ENCODE measurements around the gene ATP5F1D. TPM values are rescaled to one million over a fixed set of nuclear protein-coding genes. Genes with fewer than 3 reads are reported as not detected.

The ATP5F1D gene
- total and polyA plus RNA-seq, 2 donors (not counting 3 experiments of a cell fraction or from before 2014, with no cell fraction given), result 167 to 192 TPM

GRCh38 chr19:1226227-1226518, 15.4 kb upstream of the ATP5F1D start:
- Histone ChIP-seq H3K9me1 (replicated peaks; ENCODE audit: control insufficient read depth, extremely low read depth, insufficient read depth, low read length) (no peaks in the 10 kb centered on the region), H3K79me2 (ENCODE audit: control insufficient read depth, insufficient read depth, low read length) (no peaks in the 10 kb centered on the region), H3K36me3 (ENCODE audit: control insufficient read depth in 2 of 2, extremely low read depth in 1 of 2, insufficient read depth in 2 of 2, low read length in 2 of 2) (peaks cover 5 to 13% of the 10 kb centered on the region in 2 experiments), H2AFZ (ENCODE audit: low read depth, low read length) (no peak overlapping the region), H3K27me3 (ENCODE audit: control insufficient read depth in 2 of 2, insufficient read depth in 2 of 2, low read length in 2 of 2) (no peaks in the 10 kb centered on the region), H3K4me2 (ENCODE audit: insufficient read depth, low read length) (no peak overlapping the region), H4K20me1 (replicated peaks; ENCODE audit: control insufficient read depth, extremely low read depth, insufficient read depth, low read length) (no peaks in the 10 kb centered on the region), H3K4me1 (ENCODE audit: control insufficient read depth, extremely low read depth, insufficient read depth, low read length) (no peaks in the 10 kb centered on the region), H3K4me3 (replicated peaks in 1 of 3; ENCODE audit: insufficient read depth in 1 of 3, low read depth in 1 of 3, low read length in 3 of 3) (no peak overlapping the region), H3K9me3 (replicated peaks; ENCODE audit: control insufficient read depth, insufficient read depth, low read length) (no peaks in the 10 kb centered on the region), H3K9ac (replicated peaks; ENCODE audit: extremely low read depth, insufficient read depth, low read length) (no peak overlapping the region), H3K27ac (ENCODE audit: insufficient read depth, low read depth, low read length) (no peak overlapping the region)
- BruUV-seq (replicated peaks), result no TSS peak
- dilution Hi-C loops (cut with MboI; ENCODE audit: extremely low pct_ligation_motif_present, low sequenced_read_pairs) (no loop called here), intact Hi-C loops (cut with micrococcal nuclease) (no loop called here)
- ChIA-PET POLR2A (no interaction called here), CTCF (interaction anchor here (1.3 kb wide), 1 partner anchor 113 kb away, joined by 4 read pairs; no protein-coding TSS in a partner anchor)
- DNase-seq (ENCODE audit: low read depth, low spot score) (no peak), FAIRE-seq (no peak)
- TF ChIP-seq JUN (IDR thresholded peaks at IDR 0.05; ENCODE audit: borderline replicate concordance, insufficient read depth, insufficient read length, low read depth), result no peak
- TF ChIP-seq CTCF (IDR thresholded peaks at IDR 0.05; ENCODE audit: extremely low read depth in 1 of 2, insufficient read depth in 1 of 2, low read depth in 1 of 2, low read length in 2 of 2), result no peak
- no peak for TF ChIP-seq GATA2 (IDR thresholded peaks at IDR 0.05; ENCODE audit: insufficient read depth, insufficient read length, low read depth, low read length)
- TF ChIP-seq FOS (IDR thresholded peaks at IDR 0.05; ENCODE audit: borderline replicate concordance, insufficient read depth, low read length), result no peak
- no peak for TF ChIP-seq POLR2AphosphoS5 (IDR thresholded peaks at IDR 0.05; ENCODE audit: insufficient read depth, low read depth, low read length)
- TF ChIP-seq EZH2 (IDR thresholded peaks at IDR 0.05; ENCODE audit: borderline replicate concordance, low read depth, low read length, severe bottlenecking), result no peak
- TF ChIP-seq MAX (IDR thresholded peaks at IDR 0.05; ENCODE audit: insufficient read depth, insufficient read length), result no peak
- TF ChIP-seq POLR2A (IDR thresholded peaks at IDR 0.05; ENCODE audit: low read depth, low read length), result no peak
- no peak for TF ChIP-seq MYC (IDR thresholded peaks at IDR 0.05; ENCODE audit: low read depth, low read length)

Measured in endothelial cell of umbilical vein (primary cell).